Measurements from ENCODE around the gene PIERCE2.

PIERCE2 gene

GRCh38 chr15:55461447-55461846 is 53.2 kb downstream of the PIERCE2 start:
- Histone ChIP-seq H3K27me3 (no peaks in the 10 kb centered on the region), H3K4me1 (no peaks in the 10 kb centered on the region), H3K4me3 (ENCODE audit: low read depth, low read length) (no peak overlapping the region), H3K36me3 (no peaks in the 10 kb centered on the region), H3K9me3 (no peaks in the 10 kb centered on the region)
- no peak for DNase-seq
- TF ChIP-seq CTCF (IDR thresholded peaks at IDR 0.05; ENCODE audit: low read depth, low read length): no peak

- TF ChIP-seq CTCF (IDR thresholded peaks at IDR 0.05; ENCODE audit: low read depth, low read length): no peak
- Histone ChIP-seq H3K36me3 (no peaks in the 10 kb centered on the region), H3K27me3 (no peaks in the 10 kb centered on the region), H3K9me3 (no peaks in the 10 kb centered on the region), H3K4me1 (no peaks in the 10 kb centered on the region), H3K4me3 (ENCODE audit: low read depth, low read length) (no peak overlapping the region)
- no peak for DNase-seq
These were observed 60.0 kb downstream of the PIERCE2 start for GRCh38 chr15:55468321-55468720.
